HG02759 (cell line): ENCODE measurements around the gene OGA.
A peak's percentile ranks its signal among the peaks of the same experiment; 100 is the strongest.

ENCODE experiments used
- ATAC-seq: cut with Tn5 transposase; IDR thresholded peaks from one replicate; pipeline ENCODE4 v1.9.1; 2021; ENCODE audit warnings: mild to moderate bottlenecking, moderate library complexity; ENCODE audit not compliant: unreplicated experiment

Gene OGA

DNA sequence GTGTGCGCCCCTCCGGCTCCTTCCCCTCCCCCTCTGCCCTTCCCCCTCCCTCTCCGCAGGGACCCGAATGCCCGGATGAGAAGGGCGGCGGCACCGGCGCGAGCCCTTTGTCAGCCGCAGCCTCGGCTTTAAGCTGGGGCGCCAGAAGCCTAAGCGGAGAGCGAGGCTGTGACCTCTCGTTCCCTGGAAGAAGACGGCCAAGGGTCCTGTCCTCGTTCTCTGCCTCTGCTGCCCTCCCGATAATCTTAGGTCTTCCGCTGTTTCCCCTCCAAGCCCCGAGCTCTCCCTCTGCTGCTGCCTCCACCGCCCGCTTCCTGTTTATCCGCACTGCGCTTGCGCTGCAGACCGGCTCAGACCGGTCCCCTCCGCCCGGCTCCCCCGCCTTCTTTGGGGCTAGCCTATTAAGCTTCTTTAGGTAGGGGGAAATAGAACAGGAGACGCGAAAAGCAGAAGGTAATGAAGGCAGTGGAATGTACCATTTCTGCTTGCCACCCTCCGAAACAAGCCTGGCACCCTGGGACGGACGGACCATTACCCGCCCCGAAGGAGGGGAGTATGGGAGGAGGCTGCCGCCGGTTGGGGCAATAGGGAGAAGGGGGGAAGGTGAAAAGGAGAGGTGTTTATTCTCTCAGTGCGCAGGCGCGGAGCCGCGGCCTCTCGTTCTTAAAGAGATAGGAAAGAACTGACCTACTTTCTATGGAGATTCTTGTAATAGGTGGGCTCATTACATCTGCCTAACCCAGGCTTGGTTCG, at the start of gene OGA:
Gene OGA, minus strand, starts transcription at position 326 of the 753 bp plus-strand sequence. CDS start 422 bp downstream, outside the sequence.
- peak; percentile 84 for ATAC-seq

DNA sequence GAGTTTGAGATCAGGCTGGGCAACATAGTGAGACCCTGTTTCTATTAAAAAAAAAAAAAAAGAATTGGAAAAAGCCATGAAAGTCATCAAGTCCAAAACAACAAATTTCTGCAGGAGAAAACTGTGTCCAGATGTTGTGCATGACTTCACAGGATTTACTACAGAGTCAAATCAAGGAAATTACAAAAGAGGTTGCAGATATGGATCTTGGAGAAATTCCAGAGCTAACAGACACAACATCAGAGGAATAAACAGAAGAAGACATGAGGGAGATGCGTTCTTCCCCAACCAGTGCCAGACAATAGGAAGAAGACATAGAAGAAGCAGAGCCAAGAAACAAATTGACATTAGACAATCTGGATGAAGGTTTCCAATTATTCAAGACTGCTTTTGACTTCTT, 49.7 kb upstream of the OGA start:
- ATAC-seq: no peak

DNA sequence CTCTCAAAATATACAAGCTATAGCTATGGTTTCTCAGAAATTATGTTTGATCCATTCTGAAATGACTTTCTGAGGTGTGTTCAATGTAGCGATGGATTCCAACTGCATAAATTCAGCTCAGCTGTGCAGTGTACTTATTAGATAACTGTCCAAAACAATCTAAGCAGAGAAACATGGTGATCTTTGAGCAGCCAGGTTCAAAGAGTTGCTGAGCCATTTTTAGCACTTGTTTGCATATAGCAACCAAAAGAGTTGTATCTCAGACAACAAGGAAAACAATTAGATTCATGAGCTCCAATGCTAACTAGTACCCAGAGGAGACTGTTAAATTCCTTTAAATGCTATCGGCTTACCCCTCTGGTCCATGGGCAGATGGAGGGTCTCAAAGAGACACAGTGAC, 41.3 kb upstream of the OGA start:
- ATAC-seq: peak; percentile 17

DNA sequence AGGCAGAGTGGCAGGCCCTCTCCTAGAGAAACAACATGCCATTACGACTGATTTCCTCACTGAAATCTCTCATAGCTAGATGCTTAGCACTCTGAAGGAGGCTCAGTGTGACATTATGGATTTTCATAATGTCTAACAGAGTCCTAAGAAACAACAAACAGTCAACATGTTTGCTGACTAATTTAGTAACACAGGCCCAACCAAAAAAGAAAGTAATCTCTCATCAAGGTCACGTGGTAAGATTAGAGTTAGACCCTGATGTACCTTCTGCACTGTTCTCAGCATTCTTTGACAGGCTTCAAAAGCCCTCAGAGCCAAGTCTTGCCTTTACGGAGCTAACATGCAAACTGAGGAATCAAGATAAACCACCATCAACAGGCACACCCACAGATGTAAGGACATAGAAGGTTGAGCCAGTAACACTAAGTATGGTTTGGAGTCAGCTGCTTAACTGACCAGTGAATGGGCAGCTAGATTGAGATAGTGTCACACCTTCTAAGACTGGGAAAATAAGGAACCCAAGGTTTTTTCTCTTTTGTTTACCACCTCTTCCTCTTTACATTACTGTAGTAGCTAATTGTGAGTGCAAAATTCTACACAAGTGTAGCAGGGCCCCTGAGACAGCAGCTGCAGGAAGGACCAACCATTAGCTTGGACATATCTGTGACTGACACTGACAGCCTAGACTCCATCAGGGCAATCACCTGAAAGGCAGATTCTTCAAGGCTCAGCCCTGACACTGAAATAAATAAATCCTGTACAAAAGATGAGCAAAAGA, 40.7 kb upstream of the OGA start:
- ATAC-seq: peak; percentile 75

DNA sequence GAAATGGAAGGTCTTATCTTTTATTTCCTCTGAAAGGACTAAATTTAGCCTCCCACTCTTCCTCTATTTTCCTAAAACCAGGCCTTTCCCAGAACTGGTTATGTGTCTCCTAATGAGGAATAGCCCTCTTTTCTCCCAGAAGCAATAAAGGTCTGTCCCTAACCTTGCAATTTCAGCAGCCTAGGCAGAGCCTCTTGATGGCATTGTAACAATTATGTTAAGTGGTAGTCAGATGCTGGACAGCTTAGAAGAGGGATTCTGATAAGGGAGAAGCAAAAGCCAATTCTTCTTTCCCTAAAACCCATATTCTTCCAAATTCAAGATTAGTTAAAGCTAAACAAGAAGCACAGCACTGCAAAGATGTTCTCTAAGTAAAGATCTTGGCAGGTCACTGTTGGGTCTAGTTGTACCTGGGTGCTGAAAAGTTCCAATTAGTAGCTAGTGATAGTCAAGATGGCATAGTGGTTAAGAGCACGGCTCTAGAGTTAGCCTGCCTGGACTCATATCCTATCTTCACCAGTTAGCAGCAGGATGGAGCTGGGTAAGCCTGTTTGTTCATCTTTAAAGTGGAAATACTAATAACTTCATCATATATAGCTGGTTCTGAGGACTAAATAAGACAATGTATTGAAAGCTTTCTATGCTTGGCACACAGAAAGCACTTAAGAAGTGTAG, 39.7 kb upstream of the OGA start:
- ATAC-seq: no peak

DNA sequence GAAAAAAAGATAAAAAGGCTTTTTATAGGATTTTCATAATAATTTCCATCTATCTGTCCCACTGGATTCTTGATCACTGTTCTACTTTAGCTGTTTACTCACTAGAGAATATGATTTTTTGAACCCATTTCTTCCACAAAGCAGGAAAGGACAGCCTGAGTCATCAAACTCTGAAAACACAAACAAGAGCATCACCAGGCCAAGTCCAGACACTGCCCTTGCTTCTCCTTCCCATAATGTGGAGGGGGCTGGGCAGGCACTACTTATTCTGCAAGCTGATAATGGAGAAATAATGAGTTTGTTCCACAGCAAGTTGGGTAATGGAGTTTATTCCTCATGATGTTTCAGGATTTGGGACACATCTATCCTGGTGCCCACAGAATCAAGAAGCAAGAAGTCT, 38.4 kb upstream of the OGA start:
- no peak for ATAC-seq

DNA sequence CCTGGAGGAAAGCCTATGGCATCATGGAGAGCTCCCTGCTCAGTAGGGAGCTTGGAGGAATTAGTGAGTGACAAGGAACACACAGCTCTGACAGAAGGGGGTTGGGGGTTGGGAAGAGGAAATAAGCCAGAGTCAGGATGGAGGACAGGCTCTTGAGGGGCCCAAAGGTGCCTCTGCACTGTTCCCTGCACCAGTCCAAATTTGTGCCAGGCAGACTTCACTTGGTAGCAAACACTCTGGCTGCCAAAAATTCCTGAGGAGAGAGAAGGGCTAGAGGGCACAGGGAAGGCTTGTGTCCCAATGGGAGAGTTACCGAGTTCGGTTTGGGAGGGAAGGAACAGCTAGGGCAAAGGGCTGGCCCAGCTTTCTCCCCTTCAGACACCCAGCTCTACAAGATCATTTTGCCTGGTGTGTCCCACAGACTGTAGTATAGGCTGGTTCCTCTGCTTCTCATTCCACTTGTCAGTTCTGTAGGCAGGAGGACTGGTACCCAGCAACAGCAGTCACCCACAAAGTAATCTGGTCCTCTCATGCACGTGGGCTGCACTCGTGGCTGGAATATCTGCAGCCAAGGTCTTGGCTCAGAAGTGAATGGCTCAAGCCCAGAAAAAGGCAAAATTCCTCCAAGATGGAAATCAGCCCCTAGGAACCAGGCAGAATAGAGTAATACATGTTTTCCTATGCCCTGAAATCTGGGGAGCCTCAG, 33.3 kb upstream of the OGA start:
- ATAC-seq: no peak

DNA sequence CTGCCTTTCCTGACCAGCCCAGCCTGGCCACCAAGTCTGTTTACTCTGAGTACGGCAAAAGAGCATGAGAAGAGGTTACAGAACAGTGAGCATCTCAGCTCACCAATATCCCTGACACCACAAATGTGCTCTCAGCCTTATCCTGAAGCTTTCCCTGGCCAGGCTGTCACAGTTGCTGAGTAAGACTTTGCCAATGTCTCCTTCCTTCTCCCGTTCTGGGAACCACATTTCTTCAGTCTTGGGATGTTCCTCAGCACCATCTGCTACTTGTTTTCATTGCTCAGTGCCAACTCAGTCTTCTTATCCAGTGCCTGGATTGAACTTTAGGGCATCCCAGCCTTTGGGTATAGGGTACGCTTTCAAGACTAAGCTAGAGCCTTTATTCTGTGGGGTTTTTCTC, 32.5 kb upstream of the OGA start:
- no peak for ATAC-seq

DNA sequence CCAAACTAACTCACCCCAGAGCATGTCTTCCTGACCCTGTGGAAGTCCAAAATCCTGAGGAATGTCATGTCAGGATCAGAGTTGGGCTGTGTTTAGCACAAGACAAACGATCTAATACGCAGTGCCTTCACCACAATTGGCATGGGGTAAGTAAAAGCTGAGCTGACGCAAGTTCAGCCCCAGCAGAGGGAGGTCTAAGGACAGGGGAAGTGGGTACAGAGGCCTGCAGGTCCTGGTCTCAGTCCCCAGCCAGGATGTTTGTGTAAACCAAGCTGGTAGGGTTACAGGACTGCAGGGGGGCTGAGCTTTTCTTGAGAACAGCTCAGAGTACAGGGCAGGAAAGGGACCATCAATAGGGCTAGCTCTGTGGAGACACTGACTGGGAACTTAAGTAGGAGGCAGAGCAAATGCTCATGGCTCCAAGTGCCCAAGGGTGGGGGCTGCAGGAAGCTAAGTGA, 30.7 kb upstream of the OGA start:
- ATAC-seq: no peak

DNA sequence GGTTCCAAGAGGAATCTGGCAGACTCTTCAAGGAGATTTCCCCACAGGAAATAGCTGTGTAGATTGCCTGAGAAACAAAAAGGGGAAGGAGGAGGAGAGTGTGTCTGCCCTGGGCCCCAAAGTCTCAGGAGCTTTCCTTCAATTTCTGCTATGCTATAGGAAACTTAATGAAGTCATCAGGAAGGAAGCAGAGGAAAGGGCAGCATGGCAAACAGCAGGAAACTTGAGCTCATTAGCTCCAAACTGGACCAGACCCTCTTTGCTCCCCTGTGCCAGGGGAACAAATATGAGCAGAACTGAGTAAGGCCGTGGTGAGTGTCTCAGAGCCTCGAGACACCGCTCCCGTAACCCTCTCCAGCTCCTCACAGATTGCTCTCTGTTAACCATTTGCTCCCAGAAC, 30.2 kb upstream of the OGA start:
- ATAC-seq: no peak

DNA sequence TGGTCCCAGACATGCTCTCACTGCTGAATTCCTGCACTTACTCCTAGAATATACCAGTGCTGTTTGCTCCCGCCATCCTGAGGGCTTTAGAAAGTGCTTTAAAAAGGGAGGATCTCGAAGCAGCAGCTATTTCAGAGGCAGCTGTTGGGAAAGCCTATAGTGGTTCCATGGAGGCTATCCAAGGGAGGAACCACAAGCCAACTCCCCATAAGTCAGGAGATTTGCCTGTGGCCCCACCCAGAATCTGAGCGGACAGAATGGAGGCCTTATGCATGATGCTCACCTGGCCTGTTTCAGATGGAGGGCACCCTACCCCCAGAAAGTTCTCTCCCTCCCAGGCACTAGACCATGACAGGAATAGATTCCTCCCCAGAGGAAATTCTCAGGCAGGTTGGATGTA, 27.6 kb upstream of the OGA start:
- ATAC-seq: no peak

DNA sequence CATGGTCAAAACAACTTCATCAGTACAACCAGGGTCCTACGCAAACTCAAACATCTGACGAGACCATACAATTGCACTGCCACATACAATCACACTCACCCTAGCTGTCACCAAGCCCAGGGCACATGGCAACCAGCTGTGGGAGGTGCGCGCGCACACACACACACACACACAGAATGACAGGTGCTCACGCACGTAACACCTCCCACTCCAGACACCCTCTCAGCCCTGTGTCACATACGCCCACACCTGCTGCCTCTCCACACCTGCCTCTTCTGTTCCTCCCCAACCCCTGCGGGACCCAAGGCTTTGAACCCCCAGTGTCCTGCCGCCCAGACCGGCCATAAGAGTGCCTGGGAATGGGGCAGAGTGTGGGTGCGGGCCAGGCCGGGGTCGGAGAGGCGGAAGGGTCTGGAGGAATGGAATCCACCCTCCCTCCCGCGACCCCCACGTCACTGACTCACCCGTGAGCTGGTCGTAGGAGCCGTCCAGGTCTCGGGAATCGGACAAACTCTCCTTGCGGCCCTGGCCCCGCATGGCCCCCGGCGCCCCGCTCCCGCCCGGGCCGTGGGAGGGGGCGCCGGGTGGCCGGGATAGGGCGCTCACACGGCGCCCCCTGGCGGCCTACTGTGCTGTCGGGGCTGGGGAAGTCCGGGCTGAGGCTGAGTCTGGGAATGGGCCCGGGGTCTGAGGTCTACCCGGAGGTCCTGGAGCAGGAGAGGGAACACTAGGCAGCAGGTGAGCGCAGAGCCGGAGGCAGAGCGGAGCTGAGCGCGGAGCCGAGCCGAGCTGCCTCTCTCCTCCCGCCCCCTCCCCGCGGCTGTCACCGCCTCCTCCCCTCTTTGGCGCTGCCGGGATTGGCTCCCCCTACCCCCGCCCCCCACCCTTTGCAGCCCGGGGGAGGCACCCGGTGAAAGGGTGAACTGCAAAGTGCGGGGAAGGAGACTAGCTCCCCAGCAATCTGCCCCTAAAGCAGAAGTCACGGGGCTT, 25.1 kb upstream of the OGA start, which contains the start of gene KCNIP2:
Gene KCNIP2, minus strand, starts transcription at position 769 of the 990 bp plus-strand sequence. Its CDS starts 232 bp downstream, at position 537.
- ATAC-seq: no peak

DNA sequence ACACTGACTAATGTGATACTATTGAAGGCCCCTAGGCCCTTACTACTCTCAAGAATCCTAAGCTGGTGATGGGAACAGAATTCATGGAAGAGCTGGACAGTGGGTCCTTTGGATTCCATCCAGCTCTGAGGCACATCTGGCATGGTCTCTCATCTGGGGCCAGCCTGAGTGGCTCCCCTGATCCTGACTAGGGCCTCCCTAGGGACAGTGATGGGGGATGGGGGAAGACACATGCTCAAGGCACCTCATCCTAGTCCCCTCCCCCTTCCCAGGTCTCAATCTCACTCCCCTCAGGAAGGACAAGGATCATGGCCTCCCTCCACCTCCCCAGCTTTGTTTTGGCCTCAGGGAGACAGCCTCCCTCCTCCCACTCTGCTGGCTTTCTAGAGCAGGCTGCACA, 23.6 kb upstream of the OGA start:
- no peak for ATAC-seq

DNA sequence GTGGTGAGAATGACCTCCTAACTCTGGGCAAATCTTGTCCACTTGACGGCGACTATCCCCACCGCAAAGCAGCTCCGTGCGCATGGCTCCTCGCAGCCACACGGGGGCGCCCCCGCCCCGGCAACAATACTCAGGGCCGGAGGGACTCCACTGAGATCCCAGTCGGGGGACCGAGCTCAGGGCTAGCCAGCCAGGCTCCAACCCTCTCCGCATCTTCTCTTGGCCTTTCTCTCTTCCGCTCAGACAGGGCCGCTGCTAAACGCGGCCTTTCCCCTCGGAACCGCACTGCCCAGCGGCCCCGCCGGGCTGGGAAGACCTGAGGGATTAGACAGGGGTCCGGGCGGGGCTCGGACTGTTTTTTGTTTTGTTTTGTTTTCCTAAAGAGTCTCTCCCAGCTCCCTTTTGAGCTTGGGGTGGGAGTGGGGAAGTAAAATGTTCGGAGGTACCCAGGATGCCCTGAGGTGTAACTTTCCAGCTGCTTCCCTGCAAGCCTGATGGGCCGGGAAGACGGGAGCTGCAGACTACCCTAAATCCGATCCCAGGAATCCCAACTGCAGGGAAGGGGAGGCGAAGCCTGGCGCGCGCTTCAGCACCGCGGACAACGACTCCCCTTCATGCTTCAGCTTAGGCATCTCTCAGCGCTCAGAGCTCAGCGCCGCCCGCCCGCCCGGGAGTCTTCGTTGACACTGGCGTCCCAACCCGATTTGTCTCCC, 22.7 kb upstream of the OGA start:
- ATAC-seq: peak; percentile 69

DNA sequence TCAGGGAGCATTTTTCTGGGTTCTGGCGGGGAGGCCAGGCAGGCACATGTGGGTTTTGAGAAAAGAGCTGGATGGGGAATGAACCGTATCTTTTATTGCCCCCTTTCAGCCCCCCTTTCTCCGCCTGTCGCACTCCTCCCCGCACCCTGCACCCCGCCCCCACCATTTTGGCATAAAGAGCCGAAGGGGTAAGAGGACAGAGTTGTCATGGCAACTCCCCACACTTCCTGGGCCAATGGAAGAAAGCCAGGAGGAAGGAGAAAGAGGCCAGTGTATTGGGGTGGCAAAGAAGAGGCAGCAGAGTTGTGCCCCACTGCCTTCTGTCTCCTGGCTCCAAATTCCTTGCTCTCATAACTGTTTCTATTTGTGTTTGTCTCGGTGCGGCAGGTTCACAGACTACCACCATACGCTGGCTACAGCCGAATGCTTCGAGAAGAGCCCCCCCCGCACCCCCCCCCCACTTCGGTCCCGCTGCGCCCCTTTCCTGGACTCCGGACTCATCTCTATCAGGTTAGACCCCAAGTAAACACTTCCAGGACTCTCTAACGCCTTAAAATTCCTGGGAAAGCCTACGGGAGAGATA, 21.9 kb upstream of the OGA start:
- no peak for ATAC-seq

DNA sequence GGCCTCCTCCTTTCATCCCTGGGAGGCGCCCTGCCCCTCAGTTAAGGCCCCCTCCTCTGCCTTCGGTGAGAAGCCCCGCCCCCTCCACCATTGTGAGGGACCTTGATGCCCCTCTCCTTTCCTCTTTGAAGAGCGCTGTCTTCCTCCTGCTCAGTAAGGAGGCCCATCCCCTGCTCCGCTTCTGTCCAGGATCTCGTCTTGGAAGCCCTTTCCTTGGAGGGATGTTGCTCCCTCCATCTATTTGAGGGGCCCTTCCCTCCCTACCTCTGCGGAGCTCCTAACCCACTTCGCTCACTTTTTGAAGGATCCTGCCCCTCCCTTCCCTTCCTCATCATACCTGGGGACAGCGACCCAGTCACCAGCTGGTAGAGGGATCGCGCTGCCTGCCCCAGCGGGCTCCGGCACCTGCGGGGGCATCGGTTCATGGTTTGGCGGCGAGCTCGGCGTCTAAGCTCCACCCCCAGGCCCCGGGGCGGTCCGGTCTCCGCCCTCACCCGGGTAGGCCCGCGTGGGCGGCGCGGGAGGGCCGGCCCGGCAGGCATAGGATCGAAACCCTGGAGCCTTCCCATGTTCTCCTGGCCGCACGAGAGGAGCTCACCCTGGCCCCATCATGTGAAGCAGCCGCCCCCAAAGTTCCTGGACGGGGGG, 21.3 kb upstream of the OGA start:
- ATAC-seq: no peak

DNA sequence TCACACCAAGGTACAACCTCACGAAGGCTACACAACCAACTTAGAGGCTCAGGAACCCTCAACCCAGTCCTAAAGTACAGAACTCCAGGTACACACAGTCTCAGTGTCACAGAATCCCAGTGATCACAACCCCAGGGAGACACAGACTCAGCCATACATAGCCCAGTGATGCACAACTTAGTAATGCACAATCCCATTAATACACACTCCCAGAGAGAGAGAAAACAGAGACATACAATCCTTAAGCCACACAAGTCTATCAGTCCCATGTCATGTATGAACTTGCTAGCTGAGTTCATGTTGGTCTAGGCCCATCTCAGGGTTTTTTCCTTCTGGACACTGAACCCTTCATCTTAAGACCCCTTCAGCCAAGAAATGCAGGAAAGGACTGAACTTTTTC, 20.8 kb upstream of the OGA start:
- ATAC-seq: no peak

DNA sequence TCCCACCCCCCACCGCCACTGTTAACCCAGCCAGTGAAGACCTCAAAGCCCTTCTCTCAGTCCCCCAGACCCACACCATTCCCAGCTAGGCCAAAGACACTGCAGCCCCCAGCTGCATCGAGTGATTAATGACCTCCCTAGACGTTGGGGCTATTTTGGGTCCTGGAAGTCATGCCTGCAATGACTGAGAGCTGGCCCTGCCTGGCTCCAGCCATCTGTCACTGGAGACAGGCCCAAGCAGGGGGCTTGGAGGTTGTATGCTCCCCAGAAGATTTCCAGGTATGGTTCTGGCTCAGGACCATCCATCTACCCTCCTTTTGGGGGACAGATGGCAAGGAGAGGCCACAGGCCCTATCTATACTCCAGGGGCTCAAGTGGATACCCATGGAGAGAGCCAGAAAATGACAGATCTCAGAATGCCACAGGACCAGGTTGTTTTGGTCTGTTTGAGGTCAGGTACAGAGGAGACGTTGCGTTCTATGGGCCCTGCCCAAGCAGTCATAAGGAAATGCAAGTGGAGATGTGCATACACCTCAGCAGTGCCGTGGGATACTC, 20.2 kb upstream of the OGA start:
- no peak for ATAC-seq
